HG03196 (cell line): ENCODE results near the gene HOXD13.

ENCODE experiments used
- ATAC-seq: cut with Tn5 transposase; IDR thresholded peaks from one replicate; pipeline ENCODE4 v1.9.1; 2021; ENCODE audit not compliant: unreplicated experiment

Gene HOXD13

GRCh38 chr2:176080540-176081375 lies 11.8 kb upstream of the HOXD13 start:
- no peak for ATAC-seq

GRCh38 chr2:176081376-176081836 lies 11.1 kb upstream of the HOXD13 start:
- no peak for ATAC-seq

- no peak for ATAC-seq
Observed at GRCh38 chr2:176081837-176082524, 10.5 kb upstream of the HOXD13 start.

- no peak for ATAC-seq
Observed at GRCh38 chr2:176082525-176082823, 10.0 kb upstream of the HOXD13 start.

GRCh38 chr2:176082824-176083751 lies 9.4 kb upstream of the HOXD13 start:
- ATAC-seq = no peak

GRCh38 chr2:176083796-176084261 lies 8.7 kb upstream of the HOXD13 start, which contains the start of gene EVX2:
Gene EVX2 (minus strand): TSS chr2:176083962. CDS start chr2:176083776, 186 bp downstream.
- no peak for ATAC-seq

GRCh38 chr2:176084611-176085119 lies 7.9 kb upstream of the HOXD13 start:
- ATAC-seq = no peak

- no peak for ATAC-seq
Observed at GRCh38 chr2:176085120-176085788, 7.3 kb upstream of the HOXD13 start.

- no peak for ATAC-seq
Observed at GRCh38 chr2:176085861-176086771, 6.4 kb upstream of the HOXD13 start.

- no peak for ATAC-seq
Observed at GRCh38 chr2:176087330-176088047, 5.0 kb upstream of the HOXD13 start.

- no peak for ATAC-seq
Observed at GRCh38 chr2:176088048-176088936, 4.2 kb upstream of the HOXD13 start.

GRCh38 chr2:176088937-176089842 lies 3.3 kb upstream of the HOXD13 start:
- no peak for ATAC-seq

GRCh38 chr2:176089843-176090395 lies 2.6 kb upstream of the HOXD13 start:
- ATAC-seq = no peak

- ATAC-seq = no peak
Observed at GRCh38 chr2:176090862-176091261, 1.7 kb upstream of the HOXD13 start.

- no peak for ATAC-seq
Observed at GRCh38 chr2:176091329-176092258, 927 bp upstream of the HOXD13 start.
